Keratinocyte (primary cell): ENCODE results near the gene TIAM2. TPM values are rescaled to one million over a fixed set of nuclear protein-coding genes. Genes with fewer than 3 reads are reported as not detected.
A peak's percentile ranks its signal among the peaks of the same experiment; 100 is the strongest.

Experiments used
- DNase-seq: peaks from one replicate; pipeline ENCODE4 v3.0.0-alpha.2; 2011; ENCODE audit warnings: low read depth, missing footprints, low spot score
- FAIRE-seq: peaks from 2 replicates; lab custom pipeline; 2011; peaks lifted over from hg19 to GRCh38; lab: Jason Lieb, UNC
- H2AFZ ChIP-seq: 2 replicates; pipeline ENCODE4 v1.6.0; 2012; ENCODE audit warnings: low read length, control low read depth, inconsistent platforms; ENCODE audit not compliant: control insufficient read depth
- H3K27ac ChIP-seq: 2 replicates; pipeline ENCODE4 v1.5.1; 2011; ENCODE audit warnings: low read length; ENCODE audit not compliant: control insufficient read depth, insufficient read depth
- H3K27me3 ChIP-seq: 3 replicates; pipeline ENCODE4 v1.6.0; 2011; ENCODE audit warnings: low read length; ENCODE audit not compliant: control insufficient read depth, insufficient read depth; ENCODE audit errors: extremely low read depth
- H3K36me3 ChIP-seq, 2 experiments: 2 replicates in 1 of 2; 3 replicates in 1 of 2; pipeline ENCODE4 v1.5.1; 2011; ENCODE audit warnings: low read length in 2 of 2, mild to moderate bottlenecking in 1 of 2; ENCODE audit not compliant: control insufficient read depth in 2 of 2, insufficient read depth in 2 of 2; ENCODE audit errors: extremely low read depth in 1 of 2
- H3K4me1 ChIP-seq: 3 replicates; pipeline ENCODE4 v1.5.1; 2011; ENCODE audit warnings: low read length; ENCODE audit not compliant: control insufficient read depth, insufficient read depth; ENCODE audit errors: extremely low read depth
- H3K4me2 ChIP-seq: 3 replicates; pipeline ENCODE4 v1.6.0; 2011; ENCODE audit warnings: low read depth, low read length; ENCODE audit not compliant: control insufficient read depth, insufficient read depth; ENCODE audit errors: extremely low read depth
- H3K4me3 ChIP-seq, 3 experiments: fragments of 200-600 bp in 1 of 3; sonication (generic) in 1 of 3; 2 replicates in 2 of 3; 3 replicates in 1 of 3; pipeline ENCODE4 v1.5.1; 2011 to 2016; ENCODE audit warnings: low read length in 3 of 3, mild to moderate bottlenecking in 3 of 3, control low read depth in 2 of 3, inconsistent platforms in 1 of 3, low read depth in 1 of 3, mixed read lengths in 1 of 3, mixed run types in 1 of 3, moderate library complexity in 1 of 3; ENCODE audit not compliant: control insufficient read depth in 2 of 3, insufficient read depth in 2 of 3; ENCODE audit errors: extremely low read depth in 1 of 3
- H3K79me2 ChIP-seq: 2 replicates; pipeline ENCODE4 v1.6.0; 2012; ENCODE audit warnings: low read length; ENCODE audit not compliant: control insufficient read depth, insufficient read depth
- H3K9ac ChIP-seq: 3 replicates; pipeline ENCODE4 v1.6.0; 2011; ENCODE audit warnings: low read length; ENCODE audit not compliant: control insufficient read depth, insufficient read depth; ENCODE audit errors: extremely low read depth
- H3K9me1 ChIP-seq: 3 replicates; pipeline ENCODE4 v1.6.0; 2011; ENCODE audit warnings: low read length; ENCODE audit not compliant: control insufficient read depth, insufficient read depth; ENCODE audit errors: extremely low read depth
- H3K9me3 ChIP-seq: 2 replicates; pipeline ENCODE4 v1.5.1; 2012; ENCODE audit warnings: low read depth, low read length; ENCODE audit not compliant: control insufficient read depth
- H4K20me1 ChIP-seq: 3 replicates; pipeline ENCODE4 v1.6.0; 2011; ENCODE audit warnings: low read length; ENCODE audit not compliant: control insufficient read depth, insufficient read depth; ENCODE audit errors: extremely low read depth
- EZH2 ChIP-seq: IDR thresholded peaks from one replicate; pipeline ENCODE4 v1.6.1; 2012; ENCODE audit warnings: inconsistent platforms, mild to moderate bottlenecking, low read length, moderate library complexity
- dilution Hi-C: fragments of 300-500 bp; cut with MboI; formaldehyde crosslinking; loops from one replicate; pipeline ENCODE4 v1.7.0; 2020; ENCODE audit warnings: low sequenced_read_pairs; ENCODE audit not compliant: extremely low pct_ligation_motif_present
- polyA plus RNA-seq, 5 experiments: library from polyadenylated mRNA; depleted of rRNA in 3 of 5; stranded (reverse) in 3 of 5; stranded (forward) in 1 of 5; unstranded in 1 of 5; fragments of >200 nt; gene quantifications; 1 replicate in 1 of 5; 2 replicates in 3 of 5; 3 replicates in 1 of 5; pipeline versions ENCODE4 v1.2.1 to v1.2.3, GENCODE V29; 2011 to 2012; ENCODE audit warnings: missing spikeins in 2 of 5, low read depth in 1 of 5, low replicate concordance in 1 of 5
- TF ChIP-seq, protein P1 (sequence below), 3 experiments: IDR thresholded peaks in 1 of 3; conservative IDR thresholded peaks in 1 of 3; optimal IDR thresholded peaks in 1 of 3; 2 replicates in 2 of 3; 3 replicates in 1 of 3; pipeline versions ENCODE3 to v1.5.1; 2011; ENCODE audit warnings: low read length in 3 of 3, mild to moderate bottlenecking in 3 of 3, moderate library complexity in 2 of 3, control low read depth in 1 of 3, inconsistent platforms in 1 of 3; ENCODE audit not compliant: insufficient read depth in 2 of 3; ENCODE audit errors: extremely low read depth in 1 of 3

Gene TIAM2
- polyA plus RNA-seq, 1 donor (not counting 4 experiments of a cell fraction or from before 2014, with no cell fraction given), result 4.0 TPM

DNA sequence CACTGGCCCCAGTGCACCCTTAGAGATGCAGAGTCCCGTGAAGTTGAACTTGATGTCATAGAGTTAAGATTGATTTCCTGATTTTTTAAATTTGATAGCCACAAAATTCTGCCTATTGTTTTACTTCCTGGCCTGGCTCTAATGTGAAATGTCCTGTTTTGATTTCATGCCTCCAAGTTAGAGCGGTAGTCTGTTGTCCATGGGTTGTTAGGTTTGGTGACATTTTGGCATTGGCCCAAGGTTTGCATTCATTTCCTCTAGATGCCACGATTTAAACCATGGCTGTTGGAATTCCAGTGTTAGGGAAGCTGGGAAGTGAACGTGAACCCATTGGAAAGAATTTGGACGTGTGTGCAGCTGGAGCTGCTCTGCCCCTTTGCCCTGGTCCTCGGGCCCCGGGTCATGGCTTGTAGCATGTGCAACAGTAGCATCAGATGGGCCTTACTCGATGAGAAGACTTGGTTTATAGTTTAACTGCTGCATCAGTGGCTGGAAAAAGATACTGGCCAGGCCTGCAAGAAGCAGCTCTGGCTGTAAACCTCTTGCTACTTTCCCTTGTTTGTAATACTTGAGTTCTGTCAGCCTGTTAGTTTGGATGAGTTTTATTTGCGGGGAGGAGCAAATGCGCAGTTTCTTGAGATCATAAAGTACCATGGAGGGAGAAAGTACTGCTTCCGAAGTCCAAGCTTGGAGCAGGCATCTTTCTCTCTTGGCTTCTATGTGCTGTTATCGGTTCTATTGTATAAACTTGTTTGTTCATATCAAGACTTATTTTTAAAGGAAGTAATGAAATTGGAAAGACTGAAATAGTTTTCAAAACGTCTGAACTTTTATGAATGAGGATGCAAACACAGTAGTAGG, 147.3 kb downstream of the TIAM2 start:
- no peaks in the 10 kb centered on the region for H4K20me1 ChIP-seq
- H2AFZ ChIP-seq, result no peak overlapping the region
- H3K4me3 ChIP-seq, result no peak overlapping the region
- no peaks in the 10 kb centered on the region for H3K36me3 ChIP-seq
- no peak overlapping the region for H3K9ac ChIP-seq
- H3K9me1 ChIP-seq, result no peaks in the 10 kb centered on the region
- no peaks in the 10 kb centered on the region for H3K9me3 ChIP-seq
- H3K79me2 ChIP-seq, result no peaks in the 10 kb centered on the region
- no peaks in the 10 kb centered on the region for H3K27me3 ChIP-seq
- no peak for TF ChIP-seq EZH2
- TF ChIP-seq, protein P1, sequence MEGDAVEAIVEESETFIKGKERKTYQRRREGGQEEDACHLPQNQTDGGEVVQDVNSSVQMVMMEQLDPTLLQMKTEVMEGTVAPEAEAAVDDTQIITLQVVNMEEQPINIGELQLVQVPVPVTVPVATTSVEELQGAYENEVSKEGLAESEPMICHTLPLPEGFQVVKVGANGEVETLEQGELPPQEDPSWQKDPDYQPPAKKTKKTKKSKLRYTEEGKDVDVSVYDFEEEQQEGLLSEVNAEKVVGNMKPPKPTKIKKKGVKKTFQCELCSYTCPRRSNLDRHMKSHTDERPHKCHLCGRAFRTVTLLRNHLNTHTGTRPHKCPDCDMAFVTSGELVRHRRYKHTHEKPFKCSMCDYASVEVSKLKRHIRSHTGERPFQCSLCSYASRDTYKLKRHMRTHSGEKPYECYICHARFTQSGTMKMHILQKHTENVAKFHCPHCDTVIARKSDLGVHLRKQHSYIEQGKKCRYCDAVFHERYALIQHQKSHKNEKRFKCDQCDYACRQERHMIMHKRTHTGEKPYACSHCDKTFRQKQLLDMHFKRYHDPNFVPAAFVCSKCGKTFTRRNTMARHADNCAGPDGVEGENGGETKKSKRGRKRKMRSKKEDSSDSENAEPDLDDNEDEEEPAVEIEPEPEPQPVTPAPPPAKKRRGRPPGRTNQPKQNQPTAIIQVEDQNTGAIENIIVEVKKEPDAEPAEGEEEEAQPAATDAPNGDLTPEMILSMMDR (optimal IDR thresholded peaks at IDR 0.05 in 1 of 3, IDR thresholded peaks at IDR 0.05 in 1 of 3, conservative IDR thresholded peaks at IDR 0.05 in 1 of 3; ENCODE audit: extremely low read depth in 1 of 3, insufficient read depth in 2 of 3, low read length in 3 of 3), result no peak
- DNase-seq (no peak), FAIRE-seq (no peak)
- no peaks in the 10 kb centered on the region for H3K4me1 ChIP-seq
- dilution Hi-C loops, result loop anchor here (25.0 kb wide), 1 partner anchor 205 kb away; no protein-coding TSS in a partner anchor
- no peak overlapping the region for H3K4me2 ChIP-seq
- no peak overlapping the region for H3K27ac ChIP-seq

DNA sequence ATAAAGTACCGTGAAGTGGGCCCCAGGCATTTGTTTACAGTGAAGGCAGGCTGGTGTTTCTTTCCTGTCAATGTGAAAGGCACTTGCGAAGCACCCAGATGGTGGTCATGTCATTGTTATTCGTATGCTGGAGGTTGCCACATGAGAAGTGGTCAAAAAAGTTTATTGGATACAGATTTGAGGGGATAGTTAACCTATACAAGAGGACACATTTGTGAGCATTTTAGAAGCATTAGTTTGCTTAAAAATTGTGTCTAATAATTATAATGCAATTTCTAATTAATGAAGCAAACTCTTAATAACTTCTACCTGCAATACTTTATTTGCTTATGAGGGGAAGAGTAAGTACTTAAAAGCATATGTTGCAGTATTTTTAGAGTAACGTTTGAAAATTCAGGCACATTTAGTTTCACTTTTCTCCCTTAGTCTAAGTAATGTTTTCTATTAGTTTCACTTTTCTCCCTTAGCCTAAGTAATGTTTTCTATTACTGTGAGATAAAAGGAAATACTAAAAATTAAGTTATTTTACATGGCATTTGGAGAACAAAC, 148.0 kb downstream of the TIAM2 start:
- Histone ChIP-seq H3K27ac (no peak overlapping the region), H2AFZ (peak overlapping the region; percentile 10), H3K9me1 (no peaks in the 10 kb centered on the region), H3K79me2 (no peaks in the 10 kb centered on the region), H3K4me2 (peak overlapping the region; percentile 11), H3K4me1 (no peaks in the 10 kb centered on the region), H3K4me3 (no peak overlapping the region), H4K20me1 (no peaks in the 10 kb centered on the region), H3K9me3 (no peaks in the 10 kb centered on the region), H3K27me3 (no peaks in the 10 kb centered on the region), H3K36me3 (no peaks in the 10 kb centered on the region), H3K9ac (no peak overlapping the region)
- FAIRE-seq, result no peak
- TF ChIP-seq EZH2, result no peak
- TF ChIP-seq, protein P1 (optimal IDR thresholded peaks at IDR 0.05 in 1 of 3, IDR thresholded peaks at IDR 0.05 in 1 of 3, conservative IDR thresholded peaks at IDR 0.05 in 1 of 3; ENCODE audit: extremely low read depth in 1 of 3, insufficient read depth in 2 of 3, low read length in 3 of 3), result no peak
- dilution Hi-C loops, result loop anchor here (25.0 kb wide), 1 partner anchor 206 kb away; no protein-coding TSS in a partner anchor
- DNase-seq, result no peak
